Rectal smooth muscle tissue (tissue), 1 donor: ENCODE measurements around the gene MTARC1.

Experiments
- H3K27ac ChIP-seq: one replicate; pipeline ENCODE4 v1.7.0; 2013; ENCODE audit warnings: low read depth, low read length, inconsistent platforms
- H3K27me3 ChIP-seq: one replicate; pipeline ENCODE4 v1.7.0; 2013; ENCODE audit warnings: low read length; ENCODE audit not compliant: control insufficient read depth, insufficient read depth
- H3K36me3 ChIP-seq: one replicate; pipeline ENCODE4 v1.7.0; 2013; ENCODE audit warnings: low read length; ENCODE audit not compliant: control insufficient read depth, insufficient read depth
- H3K4me1 ChIP-seq: one replicate; pipeline ENCODE4 v1.7.0; 2013; ENCODE audit warnings: low read length; ENCODE audit not compliant: control insufficient read depth, insufficient read depth
- H3K4me3 ChIP-seq: one replicate; pipeline ENCODE4 v1.7.0; 2013; ENCODE audit warnings: low read length
- H3K9ac ChIP-seq: one replicate; pipeline ENCODE4 v1.7.0; 2013; ENCODE audit warnings: low read length

MTARC1 gene

DNA sequence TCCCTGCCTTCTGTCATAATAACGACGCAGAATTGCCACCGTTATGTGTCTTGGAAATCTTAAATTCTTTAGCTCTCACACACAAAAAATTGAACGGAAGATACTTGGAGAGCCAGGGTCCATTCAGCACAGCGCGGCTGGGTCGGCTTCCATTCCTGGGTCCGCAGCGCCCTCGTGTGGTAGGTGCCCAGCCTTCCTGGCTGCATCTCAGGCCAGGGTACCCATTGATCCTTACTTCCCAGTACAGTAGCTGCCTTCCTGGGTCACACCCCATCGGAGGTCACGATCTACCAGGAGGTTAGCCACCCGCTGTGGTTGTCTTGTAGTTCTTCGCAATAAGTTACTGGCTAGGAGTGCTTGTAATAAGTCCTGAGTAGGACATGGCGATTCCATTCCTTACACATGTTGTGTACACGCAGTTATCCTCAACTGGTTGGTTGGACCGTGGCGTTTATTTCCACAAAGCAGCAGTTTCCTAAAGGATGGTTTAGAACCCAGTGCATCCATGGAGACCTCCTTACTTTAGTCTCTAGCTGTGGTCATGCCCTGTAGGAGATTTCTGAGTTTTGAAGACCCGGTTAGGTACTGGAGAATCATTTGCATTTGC, 9.9 kb upstream of the MTARC1 start:
- Histone ChIP-seq H3K4me1 (no peaks in the 10 kb centered on the region), H3K36me3 (peaks cover 5% of the 10 kb centered on the region), H3K27me3 (no peaks in the 10 kb centered on the region), H3K27ac (no peak overlapping the region), H3K4me3 (no peak overlapping the region), H3K9ac (no peak overlapping the region)

DNA sequence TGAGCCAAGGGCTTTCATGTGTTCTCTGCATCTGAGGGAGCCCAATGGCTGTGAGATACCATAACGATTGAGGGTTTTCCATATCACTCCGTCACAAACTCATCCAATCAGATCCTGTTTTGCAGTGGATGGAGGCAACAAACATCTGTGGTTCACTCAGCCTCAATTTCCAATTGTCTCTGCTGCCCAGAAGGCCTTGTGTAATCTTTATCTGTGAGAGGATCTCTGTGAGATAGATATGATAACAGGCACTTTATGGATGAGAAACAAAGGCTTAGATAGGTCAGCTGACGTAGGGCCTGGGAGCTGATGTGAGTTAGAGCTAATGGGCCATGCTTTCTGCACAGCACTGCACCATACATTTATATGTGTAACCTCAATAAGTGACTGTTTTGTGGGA, 3.3 kb upstream of the MTARC1 start:
- Histone ChIP-seq H3K4me3 (no peak overlapping the region), H3K9ac (no peak overlapping the region), H3K36me3 (peaks cover 5% of the 10 kb centered on the region), H3K27ac (no peak overlapping the region), H3K27me3 (no peaks in the 10 kb centered on the region), H3K4me1 (peaks cover 5% of the 10 kb centered on the region)

DNA sequence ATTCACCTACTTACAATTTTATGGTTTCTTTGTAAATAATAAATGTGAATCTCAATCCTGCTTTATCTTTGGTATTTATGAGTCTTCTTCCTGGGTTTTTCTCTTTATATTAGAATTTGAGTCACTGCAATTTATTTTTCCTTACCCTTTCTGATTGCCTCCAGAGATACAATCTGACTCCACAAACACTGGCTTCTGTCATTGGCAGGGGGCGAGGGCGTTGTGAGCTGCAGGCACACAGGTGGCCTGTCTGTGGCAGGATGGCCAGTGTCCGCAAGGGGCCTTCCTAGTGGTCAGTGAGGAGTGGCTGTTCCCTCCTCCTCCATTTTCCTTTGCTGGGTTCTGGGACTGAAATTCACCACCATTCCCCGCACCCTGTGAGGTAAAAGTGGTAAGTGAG, 2.0 kb upstream of the MTARC1 start:
- Histone ChIP-seq H3K27me3 (no peaks in the 10 kb centered on the region), H3K9ac (no peak overlapping the region), H3K27ac (no peak overlapping the region), H3K4me3 (no peak overlapping the region), H3K36me3 (peaks cover 5% of the 10 kb centered on the region), H3K4me1 (peaks cover 5% of the 10 kb centered on the region)

DNA sequence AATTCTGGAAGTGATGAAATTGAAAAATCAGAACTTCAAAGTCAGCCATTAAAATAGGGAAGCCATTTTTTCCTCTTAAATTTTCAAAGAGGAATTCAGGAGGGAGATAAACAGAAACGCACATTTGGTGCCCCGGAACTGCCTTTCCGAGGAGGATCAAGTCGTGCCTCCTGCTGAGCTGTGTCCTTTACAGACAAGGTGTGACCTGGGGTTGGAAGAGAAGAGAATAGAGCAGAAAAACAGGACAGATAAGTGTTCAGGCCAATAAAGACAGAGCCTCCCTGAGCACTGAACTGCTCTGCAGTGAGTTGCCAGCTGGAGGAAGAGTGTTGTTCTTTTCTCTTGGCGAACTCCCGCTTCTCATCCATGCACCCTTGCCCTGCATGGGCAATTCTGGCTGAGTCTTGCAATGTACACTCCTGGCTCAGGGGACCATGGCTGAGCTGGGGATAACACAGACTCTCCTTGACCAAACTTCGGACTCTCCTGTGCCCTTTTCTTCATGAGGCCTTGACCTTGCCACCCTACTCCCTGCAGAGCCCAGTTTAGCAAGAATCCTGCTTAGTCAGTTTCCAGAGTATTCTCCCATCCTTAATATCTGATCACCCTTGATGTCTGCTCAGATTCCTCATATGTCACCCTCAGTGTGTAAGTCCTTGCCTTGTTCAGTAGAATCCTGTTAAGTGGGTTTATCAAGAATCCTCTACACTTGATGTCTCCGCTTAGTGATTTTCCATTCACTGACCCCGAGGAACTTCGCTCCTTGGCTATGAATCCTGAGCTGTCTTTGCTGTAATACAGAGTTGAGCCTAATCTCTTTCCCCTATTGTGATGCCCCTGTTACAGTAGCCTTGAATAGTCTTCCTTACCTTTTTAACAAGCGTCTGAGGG, 1.3 kb upstream of the MTARC1 start:
- no peak overlapping the region for H3K4me3 ChIP-seq

DNA sequence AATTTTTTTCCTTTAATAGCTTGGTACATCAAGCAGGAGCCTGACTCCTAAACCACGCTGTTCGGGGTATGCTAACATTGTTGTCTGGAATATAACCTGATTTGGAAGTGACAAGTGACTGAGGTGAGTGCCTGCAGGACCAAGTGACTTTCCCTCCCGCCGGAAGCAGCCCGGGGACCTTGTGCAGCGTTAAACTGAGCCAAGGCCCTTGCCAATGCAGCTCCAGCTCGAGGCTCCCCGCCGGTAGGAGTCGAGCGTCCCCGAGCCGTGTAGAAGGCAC, 716 bp upstream of the MTARC1 start:
- Histone ChIP-seq H3K27ac (peak overlapping the region; percentile 65), H3K36me3 (no peaks in the 10 kb centered on the region), H3K4me3 (peak overlapping the region; percentile 69), H3K27me3 (no peaks in the 10 kb centered on the region), H3K4me1 (peaks cover 5% of the 10 kb centered on the region), H3K9ac (no peak overlapping the region)

More for the DNA sequence above, 1.3 kb upstream of the MTARC1 start:
- no peaks in the 10 kb centered on the region for H3K27me3 ChIP-seq
- H3K27ac ChIP-seq, result peak overlapping the region; percentile 65
- H3K9ac ChIP-seq, result no peak overlapping the region
- peaks cover 5% of the 10 kb centered on the region for H3K4me1 ChIP-seq
- no peaks in the 10 kb centered on the region for H3K36me3 ChIP-seq

DNA sequence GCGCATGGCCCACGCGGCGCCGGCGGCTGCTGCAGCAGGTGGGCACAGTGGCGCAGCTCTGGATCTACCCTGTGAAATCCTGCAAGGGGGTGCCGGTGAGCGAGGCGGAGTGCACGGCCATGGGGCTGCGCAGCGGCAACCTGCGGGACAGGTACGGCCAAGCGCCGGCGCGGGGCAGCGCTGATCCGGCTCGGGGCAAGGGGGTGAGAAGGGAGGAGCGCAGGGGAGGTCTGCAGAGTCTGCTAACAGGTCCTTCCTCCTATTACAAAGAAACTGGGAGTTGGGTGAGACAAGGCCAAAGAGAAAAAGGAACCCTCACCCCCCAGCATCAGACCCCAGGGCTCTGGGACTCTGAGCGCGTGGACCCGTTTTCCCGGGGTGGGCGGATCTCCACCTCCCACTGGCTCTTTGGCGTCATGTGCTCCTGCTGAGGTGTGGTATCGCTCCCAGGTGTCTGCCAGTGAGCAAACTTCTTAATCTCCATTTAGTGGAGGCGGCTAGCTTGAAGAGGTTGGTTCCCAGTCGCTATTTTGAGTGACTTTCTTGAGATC, 431 bp downstream of the MTARC1 start:
- Histone ChIP-seq H3K4me1 (peaks cover 5% of the 10 kb centered on the region), H3K4me3 (peak overlapping the region; percentile 69), H3K27ac (peak overlapping the region; percentile 65), H3K9ac (peak overlapping the region; percentile 26), H3K27me3 (no peaks in the 10 kb centered on the region), H3K36me3 (no peaks in the 10 kb centered on the region)

DNA sequence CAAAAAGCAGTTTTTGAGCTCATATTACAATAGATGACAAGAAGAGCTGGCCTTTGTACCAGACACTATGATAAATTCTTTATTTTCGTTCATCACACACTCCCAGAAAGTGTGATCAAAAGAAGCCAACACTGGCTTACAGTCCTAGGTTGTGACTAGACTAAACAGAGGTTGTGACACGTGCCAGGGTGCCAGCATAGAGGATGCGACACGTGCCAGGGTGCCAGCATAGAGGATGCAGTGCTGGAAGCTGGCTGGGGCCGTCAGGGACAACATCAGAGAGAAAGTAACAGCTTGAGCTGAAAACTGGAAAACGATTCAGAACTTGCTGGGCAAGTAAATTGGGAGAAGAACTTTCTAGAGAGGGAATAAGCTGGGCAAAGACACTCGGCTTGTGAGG, 2.2 kb downstream of the MTARC1 start:
- H3K27me3 ChIP-seq, result no peaks in the 10 kb centered on the region
- H3K36me3 ChIP-seq, result no peaks in the 10 kb centered on the region
- H3K27ac ChIP-seq, result no peak overlapping the region
- H3K4me1 ChIP-seq, result peaks cover 5% of the 10 kb centered on the region
- H3K9ac ChIP-seq, result no peak overlapping the region
- no peak overlapping the region for H3K4me3 ChIP-seq

DNA sequence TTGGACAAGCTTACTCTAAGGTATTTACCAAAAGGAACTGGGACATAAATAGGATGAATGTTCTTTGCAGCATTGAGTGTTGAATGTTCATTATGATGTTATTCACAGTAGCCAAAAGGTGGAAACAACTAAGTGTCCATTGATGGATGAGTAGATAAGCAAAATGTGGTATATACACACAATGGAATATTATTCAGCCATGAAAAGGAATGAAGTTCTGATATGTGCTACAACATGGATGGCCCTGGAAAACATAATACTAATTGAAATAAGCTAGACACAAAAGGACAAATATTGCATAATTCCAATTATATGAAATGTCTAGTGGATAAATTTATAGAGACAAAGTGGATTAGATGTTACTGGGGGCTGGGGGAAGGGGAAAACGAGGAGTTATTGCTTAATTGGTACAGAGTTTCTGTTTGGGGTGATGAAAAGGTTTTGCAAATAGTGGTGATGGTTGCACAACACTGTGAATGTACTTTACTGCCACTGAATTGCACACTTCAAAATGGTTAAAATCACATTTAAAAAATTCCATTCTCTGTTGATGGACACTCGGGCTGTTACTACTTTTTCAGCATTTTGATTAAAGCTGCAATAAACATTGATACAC, 2.9 kb downstream of the MTARC1 start:
- no peaks in the 10 kb centered on the region for H3K36me3 ChIP-seq
- H3K9ac ChIP-seq, result no peak overlapping the region
- H3K4me3 ChIP-seq, result no peak overlapping the region
- peaks cover 5% of the 10 kb centered on the region for H3K4me1 ChIP-seq
- H3K27ac ChIP-seq, result no peak overlapping the region
- no peaks in the 10 kb centered on the region for H3K27me3 ChIP-seq

DNA sequence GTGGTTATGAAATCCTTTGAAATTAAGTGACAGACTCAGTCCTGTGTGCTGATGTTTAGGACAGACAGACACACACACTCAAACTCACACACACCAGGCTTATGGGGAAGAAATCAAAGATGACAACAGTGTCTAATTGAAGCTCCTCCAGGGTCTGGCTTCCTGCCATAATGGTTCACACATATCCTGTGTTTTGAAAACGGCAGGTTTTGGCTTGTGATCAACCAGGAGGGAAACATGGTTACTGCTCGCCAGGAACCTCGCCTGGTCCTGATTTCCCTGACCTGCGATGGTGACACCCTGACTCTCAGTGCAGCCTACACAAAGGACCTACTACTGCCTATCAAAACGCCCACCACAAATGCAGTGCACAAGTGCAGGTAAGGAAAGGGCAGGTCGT, 4.6 kb downstream of the MTARC1 start:
- Histone ChIP-seq H3K4me3 (no peak overlapping the region), H3K4me1 (no peaks in the 10 kb centered on the region), H3K9ac (no peak overlapping the region), H3K36me3 (no peaks in the 10 kb centered on the region), H3K27me3 (no peaks in the 10 kb centered on the region), H3K27ac (no peak overlapping the region)

DNA sequence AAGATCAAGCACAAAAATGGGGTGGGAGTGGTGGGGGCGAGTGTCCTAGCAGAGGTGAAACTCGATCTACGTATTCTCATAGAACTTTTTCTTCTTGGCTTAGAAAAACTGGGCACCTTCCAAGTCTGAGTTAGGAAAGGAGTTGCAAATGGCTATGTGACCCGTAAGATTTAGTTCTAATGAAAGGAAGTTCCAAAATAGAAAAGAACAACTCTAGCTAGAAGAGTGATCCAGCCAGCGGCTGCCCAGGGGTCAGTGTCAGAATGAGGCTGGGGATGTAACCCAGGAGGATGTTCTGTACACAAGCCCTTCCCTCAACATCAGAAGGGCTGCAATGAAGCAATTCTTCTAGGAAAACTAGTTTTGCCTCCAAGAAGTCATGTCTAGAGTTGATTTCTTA, 5.2 kb downstream of the MTARC1 start:
- H3K4me3 ChIP-seq, result no peak overlapping the region
- no peak overlapping the region for H3K9ac ChIP-seq
- no peaks in the 10 kb centered on the region for H3K27me3 ChIP-seq
- H3K36me3 ChIP-seq, result no peaks in the 10 kb centered on the region
- H3K4me1 ChIP-seq, result no peaks in the 10 kb centered on the region
- no peak overlapping the region for H3K27ac ChIP-seq

DNA sequence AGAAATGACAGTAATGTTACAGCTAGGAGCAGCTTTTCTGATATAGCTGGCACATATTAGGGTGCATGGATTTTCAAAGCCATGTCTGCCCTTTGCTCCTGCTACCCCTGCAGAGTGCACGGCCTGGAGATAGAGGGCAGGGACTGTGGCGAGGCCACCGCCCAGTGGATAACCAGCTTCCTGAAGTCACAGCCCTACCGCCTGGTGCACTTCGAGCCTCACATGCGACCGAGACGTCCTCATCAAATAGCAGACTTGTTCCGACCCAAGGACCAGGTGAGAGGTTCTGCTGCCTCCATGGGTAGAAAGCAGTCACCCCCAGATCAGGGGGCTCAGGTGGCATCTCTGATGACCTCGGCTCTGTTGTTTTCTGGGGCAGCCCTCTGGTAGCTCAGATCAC, 9.8 kb downstream of the MTARC1 start:
- Histone ChIP-seq H3K27me3 (no peaks in the 10 kb centered on the region), H3K4me1 (no peaks in the 10 kb centered on the region), H3K27ac (no peak overlapping the region), H3K9ac (no peak overlapping the region), H3K4me3 (no peak overlapping the region), H3K36me3 (no peaks in the 10 kb centered on the region)

DNA sequence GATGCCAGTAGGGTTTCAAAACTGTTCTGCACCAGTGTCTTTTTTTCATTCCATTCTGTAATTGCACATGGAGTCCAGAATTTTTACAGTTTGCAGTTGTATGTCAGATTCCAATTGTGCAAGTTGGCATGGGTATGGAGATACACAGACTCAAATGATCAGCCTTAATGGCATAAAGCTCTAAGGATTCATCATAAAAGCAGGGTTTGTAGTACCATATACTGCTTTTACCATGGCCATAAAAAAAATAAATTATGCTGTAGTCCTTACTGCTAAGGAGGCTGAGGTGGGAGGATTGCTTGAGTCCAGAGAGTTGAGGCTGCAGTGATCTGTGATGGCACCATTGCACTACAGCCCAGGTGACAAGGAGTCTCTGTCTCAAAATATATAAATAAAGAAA, 10.3 kb downstream of the MTARC1 start:
- Histone ChIP-seq H3K27me3 (no peaks in the 10 kb centered on the region), H3K4me3 (no peak overlapping the region), H3K9ac (no peak overlapping the region), H3K27ac (no peak overlapping the region), H3K4me1 (no peaks in the 10 kb centered on the region), H3K36me3 (no peaks in the 10 kb centered on the region)
